ENCODE data around the gene MROH9. TPM values are rescaled to one million over a fixed set of nuclear protein-coding genes. Genes with fewer than 3 reads are reported as not detected.

MROH9 gene
- total and polyA plus RNA-seq, 2 of the 8 experiments (the other 6 are each of a cell fraction or from before 2014, with no cell fraction given) = not detected

DNA sequence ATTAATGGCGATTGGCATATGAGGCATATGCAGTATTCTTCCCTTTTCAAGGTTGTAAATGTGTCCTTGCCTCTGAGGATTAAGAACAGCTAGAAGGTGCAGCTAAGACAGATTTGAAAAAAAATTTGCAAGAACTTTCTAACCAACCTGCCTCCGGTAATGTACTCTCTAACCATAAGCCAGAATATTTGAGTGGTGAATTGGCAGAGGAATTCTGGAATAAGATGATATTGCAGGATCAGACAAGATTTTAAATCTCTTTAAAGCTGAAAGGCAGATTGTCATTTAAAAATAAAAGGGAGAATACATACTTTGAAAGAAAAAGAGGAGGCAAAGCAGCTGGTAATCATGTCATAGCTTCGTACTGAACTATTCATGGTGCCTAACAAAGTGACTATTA is 29.2 kb downstream of the MROH9 start (continued):
- TF ChIP-seq ATF2 (IDR thresholded peaks at IDR 0.05; ENCODE audit: low read length) = no peak
- TF ChIP-seq SP4 (IDR thresholded peaks at IDR 0.05; ENCODE audit: low read length) = no peak
- no peak for TF ChIP-seq SIN3A (conservative IDR thresholded peaks at IDR 0.05 in 1 of 2, IDR thresholded peaks at IDR 0.05 in 1 of 2; ENCODE audit: low read depth in 1 of 2, low read length in 2 of 2)
- no peak for TF ChIP-seq FOSL1 (IDR thresholded peaks at IDR 0.05; ENCODE audit: insufficient read depth, low read depth, low read length)
